HG03175 (cell line): Measurements from ENCODE around the gene AXL.
"Not testable (repeated sequence)": the region's sequence is repeated elsewhere in the genome, so short reads cannot be mapped to it uniquely, and the experiment has no call there.

ENCODE experiments used
- ATAC-seq: cut with Tn5 transposase; IDR thresholded peaks from one replicate; pipeline ENCODE4 v1.9.1; 2021; ENCODE audit warnings: mild to moderate bottlenecking, moderate library complexity; ENCODE audit not compliant: unreplicated experiment

Gene AXL

DNA sequence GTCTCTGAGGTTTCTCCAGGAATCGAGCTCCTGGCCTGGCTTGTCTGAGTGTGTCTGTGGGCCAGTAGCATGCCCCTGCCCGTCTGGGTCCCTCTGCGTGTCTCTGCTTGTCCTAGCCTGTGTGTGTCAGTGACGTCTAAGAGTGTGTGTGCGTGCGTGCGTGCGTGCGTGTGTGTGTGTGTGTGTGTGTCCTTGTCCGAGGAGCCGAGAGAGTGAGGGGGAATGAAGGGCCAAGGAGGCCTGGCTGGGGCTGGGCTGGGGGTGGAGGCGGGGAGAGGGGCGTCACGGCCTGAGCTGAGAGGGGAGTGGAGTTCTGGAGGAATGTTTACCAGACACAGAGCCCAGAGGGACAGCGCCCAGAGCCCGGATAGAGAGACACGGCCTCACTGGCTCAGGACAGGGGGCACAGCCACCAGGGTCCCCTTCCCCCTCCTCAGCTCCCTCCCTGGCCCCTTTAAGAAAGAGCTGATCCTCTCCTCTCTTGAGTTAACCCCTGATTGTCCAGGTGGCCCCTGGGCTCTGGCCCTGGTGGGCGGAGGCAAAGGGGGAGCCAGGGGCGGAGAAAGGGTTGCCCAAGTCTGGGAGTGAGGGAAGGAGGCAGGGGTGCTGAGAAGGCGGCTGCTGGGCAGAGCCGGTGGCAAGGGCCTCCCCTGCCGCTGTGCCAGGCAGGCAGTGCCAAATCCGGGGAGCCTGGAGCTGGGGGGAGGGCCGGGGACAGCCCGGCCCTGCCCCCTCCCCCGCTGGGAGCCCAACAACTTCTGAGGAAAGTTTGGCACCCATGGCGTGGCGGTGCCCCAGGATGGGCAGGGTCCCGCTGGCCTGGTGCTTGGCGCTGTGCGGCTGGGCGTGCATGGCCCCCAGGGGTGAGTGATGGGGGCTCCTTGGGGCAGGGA lies at the start of gene AXL:
AXL (plus strand) TSS at position 609 of the 893 bp plus-strand sequence; CDS start at position 779, 170 bp downstream.
- ATAC-seq, result no peak

DNA sequence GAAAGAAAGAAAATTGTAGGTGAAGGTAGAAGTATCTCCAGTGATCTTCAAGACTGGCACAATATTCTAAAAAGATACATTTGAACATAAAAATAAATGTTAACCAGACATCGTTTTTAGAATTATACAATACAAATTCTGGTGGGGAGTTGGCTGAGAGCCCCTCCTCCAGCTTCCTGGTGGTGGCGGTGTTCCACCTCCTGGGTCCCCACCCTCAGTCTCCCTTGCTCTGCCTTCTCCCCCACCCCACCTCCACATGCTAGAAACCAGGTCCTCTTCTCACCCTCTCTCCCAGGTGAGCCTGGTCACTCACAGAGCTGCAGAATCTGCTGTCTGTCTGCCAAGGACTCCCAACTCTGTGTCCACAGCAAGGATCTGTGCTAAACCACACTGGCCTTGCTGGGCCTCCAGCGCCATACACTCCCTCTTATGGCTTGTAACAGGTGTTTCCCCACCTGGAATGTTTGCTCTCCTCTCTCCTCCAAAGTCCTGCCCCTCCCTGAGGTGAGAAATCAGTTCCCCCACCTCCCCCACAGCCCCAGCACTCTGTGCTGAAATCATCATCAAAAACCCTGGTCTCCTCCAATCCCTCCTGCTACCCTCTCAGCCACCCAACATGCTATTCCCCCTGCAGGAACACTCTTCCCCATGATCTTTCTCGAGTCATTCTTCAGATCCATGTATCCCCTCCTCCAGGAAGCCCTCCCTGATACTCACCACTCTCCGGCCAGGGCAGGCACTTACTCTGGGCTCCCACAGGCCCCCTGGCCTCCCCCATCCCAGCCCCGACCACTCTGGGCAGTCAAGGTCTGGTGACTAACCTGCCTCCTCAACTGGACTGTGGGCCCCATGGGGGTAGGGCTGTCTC lies 46.5 kb upstream of the AXL start:
- no peak for ATAC-seq

DNA sequence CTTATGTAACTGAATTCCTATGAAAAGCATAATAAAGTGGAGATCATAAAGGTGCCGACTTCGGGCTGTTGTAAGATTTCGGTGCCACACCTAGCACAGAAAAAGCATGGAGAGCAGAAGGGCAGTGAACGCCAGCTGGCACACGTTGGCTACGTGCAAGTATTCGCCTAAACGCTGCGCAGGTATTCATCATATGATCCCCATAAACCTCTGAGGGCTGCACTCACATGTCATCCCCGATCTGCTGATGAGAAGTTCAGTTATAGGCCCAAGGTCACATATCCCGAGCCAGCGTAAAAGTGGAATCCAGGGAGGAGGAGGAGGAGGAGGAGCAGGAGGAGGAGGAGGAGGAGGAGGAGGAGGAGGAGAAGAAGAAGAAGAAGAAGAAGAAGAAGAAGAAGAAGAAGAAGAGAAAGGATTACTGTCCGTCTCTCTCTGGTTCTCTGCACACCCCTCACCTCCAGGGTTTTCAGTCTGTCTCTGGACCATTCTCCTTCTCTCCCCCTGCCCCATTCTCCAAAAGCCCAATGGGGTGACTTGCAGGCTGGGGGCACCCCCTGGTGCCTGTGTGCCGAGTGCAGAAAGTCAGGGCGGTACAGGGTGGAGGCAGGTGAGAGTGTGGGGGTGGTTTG lies 44.6 kb upstream of the AXL start:
- ATAC-seq, result no peak

DNA sequence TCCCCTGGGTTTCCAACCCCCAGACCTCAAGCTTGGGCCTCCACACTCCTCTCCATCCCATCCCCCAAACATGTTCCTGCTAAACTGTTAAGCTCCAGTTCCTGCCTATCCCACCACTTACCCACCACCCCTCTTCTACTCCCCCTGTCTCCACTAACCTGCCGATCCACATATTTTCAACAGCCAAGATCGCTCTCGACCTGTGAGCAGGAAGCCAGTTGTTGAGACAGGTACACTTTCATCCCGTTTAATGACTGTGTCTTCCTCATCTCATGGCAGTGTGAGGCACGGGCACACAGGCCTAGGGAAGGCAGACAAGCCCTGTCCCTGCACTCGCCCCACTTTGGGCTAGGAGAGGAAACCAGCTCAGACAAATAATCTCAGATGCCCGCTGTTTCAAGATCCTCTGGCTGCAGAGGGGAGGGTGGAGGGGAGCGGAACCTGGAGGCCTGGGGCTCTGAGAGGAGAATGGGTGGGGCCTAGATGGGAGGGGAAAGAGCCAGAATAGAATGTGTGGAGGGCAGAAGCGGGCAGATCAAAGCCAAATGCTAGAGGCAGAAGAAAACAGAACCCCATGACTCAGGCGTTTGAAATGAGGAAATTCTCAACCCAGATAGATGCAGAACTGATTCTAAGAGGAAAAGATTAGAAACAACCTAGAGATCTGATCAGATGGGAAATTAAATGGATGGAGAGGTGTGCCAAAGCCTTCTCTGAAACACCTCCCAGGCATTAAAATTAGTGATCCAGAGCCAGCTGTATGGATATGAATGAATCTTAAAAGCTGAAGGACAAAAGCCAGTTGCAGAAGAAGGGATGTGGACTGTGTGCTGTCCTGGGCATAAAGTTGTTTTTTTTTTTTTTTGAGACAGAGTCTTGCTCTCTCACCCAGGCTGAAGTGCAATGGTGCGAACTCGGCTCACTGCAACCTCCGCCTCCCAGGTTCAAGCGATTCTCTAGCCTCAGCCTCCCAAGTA lies 42.9 kb upstream of the AXL start:
- no peak for ATAC-seq

DNA sequence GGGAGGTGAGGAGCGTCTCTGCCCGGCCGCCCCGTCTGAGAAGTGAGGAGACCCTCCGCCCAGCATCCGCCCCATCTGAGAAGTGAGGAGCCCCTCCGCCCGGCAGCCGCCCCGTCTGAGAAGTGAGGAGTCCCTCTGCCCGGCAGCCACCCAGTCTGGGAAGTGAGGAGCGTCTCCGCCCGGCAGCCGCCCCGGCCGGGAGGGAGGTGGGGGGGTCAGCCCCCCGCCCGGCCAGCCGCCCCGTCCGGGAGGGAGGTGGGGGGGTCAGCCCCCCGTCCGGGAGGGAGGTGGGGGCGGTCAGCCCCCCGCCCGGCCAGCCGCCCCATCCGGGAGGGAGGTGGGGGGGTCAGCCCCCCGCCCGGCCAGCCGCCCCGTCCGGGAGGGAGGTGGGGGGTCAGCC lies 38.9 kb upstream of the AXL start:
- ATAC-seq, result not testable (repeated sequence)

DNA sequence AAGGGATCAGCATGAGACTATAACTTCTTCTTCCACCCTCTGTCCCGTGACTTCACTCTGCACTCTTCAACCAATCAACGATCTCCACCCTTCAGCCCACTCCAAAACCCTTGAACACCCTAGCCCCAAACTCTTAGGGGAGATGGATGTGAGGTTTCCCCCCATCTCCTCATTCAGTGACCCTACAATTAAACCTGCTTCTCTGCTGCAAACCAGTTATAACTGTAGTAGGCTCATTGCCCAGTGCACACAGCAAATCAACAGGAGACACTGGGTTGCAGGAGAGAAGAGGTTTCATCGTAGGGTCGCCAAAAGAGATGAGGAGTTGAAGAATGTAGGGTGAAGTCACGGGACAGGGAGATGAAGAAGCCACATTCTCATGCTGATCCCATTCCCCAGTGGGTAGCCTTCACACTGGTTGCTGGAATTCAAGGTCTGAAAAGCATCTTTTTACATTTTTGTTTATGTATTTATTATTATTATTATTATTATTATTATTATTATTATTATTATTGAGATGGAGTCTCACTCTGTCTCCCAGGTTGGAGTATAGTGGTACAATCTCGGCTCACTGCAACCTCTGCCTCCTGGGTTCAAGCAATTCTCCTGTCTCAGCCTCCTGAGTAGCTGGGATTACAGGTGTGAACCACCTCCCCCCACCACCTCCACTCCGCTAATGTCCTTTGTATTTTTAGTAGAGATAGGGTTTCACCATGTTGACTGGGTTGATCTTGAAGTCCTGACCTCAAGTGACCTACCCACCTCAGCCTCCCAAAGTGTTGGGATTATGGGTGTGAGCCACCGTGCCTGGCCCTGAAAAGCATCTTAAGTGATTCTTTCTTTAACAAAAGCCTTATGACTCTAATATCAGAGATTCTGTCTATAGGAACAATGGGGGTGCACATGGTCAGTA lies 31.8 kb upstream of the AXL start:
- no peak for ATAC-seq

DNA sequence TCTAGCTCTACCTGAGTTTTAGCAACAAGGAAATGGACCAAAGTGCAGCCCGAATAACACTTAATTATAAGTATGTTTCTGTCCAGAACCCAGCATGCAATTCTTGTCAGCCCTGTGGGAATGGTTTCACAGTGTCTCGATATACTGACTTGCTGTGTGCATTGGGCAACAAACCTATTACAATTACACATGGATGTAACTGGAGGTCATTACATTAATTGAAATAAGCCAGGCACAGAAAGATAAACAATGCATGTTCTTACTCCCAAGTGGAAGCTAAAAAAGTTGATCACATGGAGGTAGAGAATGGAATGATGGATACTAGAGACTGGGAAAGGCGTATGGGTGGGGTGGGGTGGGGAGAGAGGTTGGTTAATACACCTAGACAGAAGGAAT lies 31.1 kb upstream of the AXL start:
- no peak for ATAC-seq

DNA sequence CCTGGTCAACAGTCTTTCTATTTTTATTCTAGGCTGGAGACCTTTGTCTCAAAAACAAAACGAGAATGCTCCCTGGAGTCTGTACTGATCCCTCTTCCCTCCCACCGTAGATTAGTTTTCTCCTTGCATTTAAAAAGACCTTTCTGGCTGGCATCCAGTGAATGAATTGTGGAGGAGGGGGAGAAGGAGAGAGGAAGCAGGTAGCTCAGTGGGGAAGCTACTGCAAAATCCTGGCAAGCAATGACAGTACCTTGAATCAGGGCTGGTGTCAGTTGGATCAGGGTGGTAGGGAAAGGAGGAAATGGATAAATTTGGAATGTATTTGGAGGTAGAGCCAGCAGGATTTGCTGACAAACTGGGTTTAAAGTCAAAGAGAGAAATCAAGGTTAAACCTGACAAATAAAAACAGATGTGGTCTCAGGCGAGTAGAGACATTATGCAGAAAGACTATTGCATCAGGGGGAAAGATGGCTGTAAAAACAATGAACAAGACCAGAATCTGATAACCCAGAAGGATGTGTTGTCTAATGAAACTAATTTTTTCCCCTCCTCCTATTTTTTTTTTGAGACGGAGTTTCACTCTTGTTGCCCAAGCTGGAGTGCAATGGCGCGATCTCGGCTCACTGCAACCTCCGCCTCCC lies 29.5 kb upstream of the AXL start:
- ATAC-seq, result no peak

DNA sequence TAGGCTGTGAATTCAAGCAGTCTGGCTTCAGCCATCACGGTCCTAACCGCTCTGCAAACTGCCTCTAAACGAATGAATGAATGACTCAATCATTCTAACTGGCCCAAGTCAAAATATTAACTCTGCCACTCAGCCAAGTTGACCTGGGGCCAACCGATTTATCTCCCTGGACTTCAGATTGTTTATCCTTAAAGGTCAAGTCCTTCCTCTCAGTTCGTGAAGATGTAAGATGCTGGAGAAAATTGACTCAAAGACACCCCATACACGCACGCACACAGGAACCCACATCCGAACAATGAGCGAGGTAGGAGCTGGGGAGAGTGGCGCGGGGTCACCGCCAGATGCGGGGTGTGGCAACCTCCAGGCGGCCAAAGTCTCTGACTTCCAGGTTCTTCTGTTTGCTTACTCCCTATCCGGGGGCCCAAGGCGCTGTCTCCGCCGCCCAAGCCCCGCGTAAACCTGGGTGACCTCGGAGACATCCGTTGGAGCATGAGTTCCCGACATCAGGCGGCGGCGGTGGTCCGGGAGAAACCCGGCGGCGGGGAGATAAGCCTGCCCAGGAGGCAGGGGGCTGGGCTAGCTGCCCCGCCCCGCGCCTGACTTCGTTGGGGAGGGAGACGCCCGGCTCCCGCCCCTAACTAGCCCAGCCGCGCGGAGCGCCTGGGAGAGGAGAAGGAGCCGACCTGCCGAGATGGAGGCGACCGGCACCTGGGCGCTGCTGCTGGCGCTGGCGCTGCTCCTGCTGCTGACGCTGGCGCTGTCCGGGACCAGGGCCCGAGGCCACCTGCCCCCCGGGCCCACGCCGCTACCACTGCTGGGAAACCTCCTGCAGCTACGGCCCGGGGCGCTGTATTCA lies 26.2 kb upstream of the AXL start, which contains the start of gene CYP2S1:
CYP2S1 (plus strand) TSS at position 646 of the 856 bp plus-strand sequence; CDS start at position 692, 46 bp downstream.
- ATAC-seq, result no peak

DNA sequence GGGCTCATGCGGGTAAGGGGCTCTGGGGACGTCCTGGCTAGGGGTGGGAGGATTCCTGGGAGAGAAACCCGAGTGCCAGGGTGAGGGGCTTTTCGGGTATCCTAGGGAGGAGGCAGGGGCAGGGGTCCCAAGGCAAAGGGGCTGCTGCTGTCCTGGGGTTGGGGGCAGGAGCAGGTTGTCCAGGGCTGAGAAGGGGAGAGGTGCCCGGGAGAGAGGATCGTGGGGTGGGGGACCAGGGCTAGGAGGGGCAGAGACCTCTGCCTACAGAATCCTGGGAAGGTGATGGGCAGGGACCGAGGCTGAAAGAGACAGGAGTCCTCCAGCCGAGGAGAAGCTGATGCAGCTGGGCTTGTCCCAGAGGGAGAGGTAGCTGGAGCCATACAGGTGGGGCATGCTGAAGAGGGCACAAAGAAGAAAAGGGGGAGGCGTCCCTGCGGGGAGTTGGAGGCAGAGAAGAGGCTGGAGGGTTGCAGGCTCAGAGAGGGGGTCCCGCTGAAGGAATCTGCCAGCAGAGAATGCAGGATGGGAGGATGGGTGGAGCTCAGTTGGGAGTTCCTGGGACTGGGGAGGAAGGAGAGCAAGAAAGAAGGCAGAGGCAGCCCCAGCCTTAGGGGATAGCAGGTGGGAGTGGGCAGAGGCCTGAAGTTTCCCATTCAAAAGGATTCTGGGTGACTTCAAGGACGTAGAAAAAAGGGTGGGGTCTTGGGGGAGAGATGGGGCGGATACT lies 25.4 kb upstream of the AXL start:
- ATAC-seq, result no peak

DNA sequence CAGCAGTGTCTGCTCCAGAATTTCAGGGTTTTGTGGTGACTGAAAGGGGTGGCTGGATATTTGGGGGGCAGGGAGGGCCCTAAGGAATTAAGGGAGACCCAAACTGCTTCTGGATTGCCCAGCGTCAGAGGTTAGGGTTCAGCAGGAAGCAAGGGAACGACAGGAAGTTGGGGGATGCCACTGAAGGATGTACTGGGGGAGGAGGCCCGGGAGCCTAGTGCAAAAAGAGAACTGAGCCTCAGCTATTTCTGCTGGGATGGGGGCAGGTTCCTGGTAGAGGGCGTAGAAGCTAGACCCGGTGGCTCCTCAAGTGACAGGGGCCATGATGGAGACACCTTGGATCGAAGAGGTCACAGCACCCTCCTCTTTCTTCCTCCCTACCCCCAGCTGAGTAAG lies 24.9 kb upstream of the AXL start:
- no peak for ATAC-seq

DNA sequence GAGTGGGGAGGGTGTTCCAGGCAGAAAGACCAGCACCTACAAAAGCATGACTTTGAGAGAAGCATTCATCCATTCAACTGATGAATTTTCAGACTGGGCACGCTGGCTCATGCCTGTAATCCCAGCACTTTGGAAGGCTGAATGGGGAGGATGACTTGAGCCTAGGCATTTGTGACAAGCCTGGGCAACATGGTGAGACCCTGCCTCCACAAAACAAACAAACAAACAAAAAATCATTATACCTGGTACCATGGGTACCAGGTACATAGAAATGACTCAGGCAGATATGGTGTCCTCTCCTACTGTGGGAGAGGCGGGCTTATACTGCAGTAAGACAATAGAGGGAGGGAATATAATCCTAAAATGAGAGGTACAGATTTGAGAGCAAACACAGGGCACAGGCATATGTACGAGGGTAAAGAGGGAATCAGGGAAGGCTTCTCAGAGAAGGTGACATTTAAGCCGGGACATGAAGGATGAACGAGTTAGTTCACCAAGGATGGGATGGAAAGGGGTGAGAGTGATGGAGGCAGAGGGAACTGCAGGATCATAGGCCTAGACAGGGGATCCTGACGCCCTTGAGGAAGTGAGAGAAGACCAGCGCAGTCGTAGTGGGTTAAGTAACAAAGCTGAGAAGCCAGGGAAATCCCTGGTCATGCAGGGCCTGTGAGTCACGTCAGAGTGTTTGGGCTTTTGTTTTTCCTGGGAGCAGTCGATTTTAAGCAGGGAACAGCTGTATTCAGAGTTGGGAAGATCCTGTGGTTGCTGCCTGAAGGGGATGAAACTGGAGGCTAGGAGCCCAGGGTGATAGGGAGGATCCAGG lies 23.1 kb upstream of the AXL start:
- no peak for ATAC-seq

DNA sequence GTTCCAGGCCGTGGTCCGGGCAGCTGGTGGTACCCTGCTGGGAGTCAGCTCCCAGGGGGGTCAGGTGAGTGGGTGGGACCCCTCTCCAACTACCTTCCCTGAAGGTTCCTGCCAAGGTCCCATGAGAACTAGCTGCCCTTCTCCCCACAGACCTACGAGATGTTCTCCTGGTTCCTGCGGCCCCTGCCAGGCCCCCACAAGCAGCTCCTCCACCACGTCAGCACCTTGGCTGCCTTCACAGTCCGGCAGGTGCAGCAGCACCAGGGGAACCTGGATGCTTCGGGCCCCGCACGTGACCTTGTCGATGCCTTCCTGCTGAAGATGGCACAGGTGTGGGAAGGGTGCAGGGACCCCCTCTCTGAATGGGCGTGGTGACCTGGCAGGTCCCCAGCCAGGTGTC lies 20.5 kb upstream of the AXL start:
- no peak for ATAC-seq

DNA sequence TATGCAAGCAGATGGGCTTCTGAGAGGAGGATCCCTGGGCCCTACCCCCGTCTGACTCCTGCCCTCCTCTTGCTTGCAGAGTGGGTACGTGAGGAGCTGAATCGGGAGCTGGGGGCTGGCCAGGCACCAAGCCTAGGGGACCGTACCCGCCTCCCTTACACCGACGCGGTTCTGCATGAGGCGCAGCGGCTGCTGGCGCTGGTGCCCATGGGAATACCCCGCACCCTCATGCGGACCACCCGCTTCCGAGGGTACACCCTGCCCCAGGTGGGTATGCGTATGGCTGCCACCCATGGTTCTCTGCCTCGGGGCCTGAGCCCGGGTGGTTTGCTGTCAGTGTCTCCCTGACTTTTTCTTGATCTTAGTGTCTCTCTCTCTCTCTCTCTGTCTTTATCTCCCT lies 15.7 kb upstream of the AXL start:
- no peak for ATAC-seq

DNA sequence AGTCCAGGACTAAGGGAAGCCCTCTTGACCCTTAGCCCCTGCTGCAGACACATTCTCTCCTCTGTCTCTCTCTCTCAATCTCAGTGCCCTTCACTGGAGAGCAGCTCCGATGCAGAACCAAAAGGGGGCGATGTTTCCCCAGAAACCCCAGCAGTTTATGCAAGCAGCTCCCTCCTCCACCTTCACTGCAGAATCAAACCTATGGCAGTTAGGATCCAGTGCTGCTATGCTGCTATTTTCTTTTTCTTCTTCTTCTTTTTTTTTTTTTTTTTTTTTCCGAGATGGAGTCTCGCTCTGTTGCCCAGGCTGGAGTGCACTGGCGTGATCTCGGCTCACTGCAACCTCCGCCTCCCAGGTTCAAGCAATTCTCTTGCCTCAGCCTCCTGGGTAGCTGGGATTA lies 14.7 kb upstream of the AXL start:
- not testable (repeated sequence) for ATAC-seq

DNA sequence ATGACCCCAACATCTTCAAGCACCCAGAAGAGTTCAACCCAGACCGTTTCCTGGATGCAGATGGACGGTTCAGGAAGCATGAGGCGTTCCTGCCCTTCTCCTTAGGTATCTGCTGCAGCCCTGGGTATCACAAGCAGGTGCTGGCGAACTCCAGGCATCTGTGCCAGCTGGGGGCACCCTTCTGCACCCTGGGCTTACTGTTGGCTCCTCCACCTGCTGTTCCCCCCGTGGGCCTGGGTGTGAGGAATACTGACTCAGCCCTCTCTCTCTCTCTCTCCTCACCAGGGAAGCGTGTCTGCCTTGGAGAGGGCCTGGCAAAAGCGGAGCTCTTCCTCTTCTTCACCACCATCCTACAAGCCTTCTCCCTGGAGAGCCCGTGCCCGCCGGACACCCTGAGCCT lies 13.0 kb upstream of the AXL start:
- no peak for ATAC-seq
